HG03097 (cell line): ENCODE data around the gene DDHD1.
"Not testable (repeated sequence)": the region's sequence is repeated elsewhere in the genome, so short reads cannot be mapped to it uniquely, and the experiment has no call there.

Experiments used
- ATAC-seq: cut with Tn5 transposase; IDR thresholded peaks from one replicate; pipeline ENCODE4 v1.9.1; 2021; ENCODE audit not compliant: unreplicated experiment, low FRiP score

The DDHD1 gene

DNA sequence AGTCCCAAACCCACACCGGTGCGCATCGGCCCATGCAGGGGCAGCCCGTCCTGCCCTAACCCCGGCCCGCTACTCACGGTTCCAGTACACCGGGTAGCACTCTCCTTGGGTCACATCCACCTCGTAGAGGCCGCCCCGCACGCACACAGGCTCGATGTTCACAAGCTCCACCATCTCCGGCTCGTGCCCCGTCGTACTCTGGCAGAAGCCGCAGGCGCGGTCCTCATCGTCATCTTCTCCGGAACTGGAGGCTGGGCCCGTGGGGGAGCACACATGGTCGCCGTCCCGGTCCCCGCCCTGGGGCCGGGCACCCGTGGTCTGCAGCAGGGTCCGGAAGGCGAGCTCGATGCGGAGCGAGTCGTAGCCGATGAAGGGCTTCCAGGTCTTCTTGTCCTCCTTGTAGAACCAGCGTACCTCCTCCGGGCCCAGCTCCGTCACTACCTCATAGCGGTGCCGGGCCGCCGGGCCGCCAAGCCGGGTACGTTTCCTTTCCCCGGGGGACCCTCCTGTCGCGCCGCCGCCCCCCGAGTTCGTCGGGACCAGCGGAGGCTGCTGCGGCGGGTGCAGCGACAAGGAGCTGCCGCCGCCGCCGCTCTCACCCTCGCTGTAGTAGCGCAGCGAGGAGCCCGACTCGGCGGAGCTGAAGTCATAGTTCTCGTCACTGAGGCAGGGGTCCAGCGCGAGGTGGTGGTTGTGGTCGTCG lies 788 bp downstream of the DDHD1 start:
- ATAC-seq = peak; percentile 19

DNA sequence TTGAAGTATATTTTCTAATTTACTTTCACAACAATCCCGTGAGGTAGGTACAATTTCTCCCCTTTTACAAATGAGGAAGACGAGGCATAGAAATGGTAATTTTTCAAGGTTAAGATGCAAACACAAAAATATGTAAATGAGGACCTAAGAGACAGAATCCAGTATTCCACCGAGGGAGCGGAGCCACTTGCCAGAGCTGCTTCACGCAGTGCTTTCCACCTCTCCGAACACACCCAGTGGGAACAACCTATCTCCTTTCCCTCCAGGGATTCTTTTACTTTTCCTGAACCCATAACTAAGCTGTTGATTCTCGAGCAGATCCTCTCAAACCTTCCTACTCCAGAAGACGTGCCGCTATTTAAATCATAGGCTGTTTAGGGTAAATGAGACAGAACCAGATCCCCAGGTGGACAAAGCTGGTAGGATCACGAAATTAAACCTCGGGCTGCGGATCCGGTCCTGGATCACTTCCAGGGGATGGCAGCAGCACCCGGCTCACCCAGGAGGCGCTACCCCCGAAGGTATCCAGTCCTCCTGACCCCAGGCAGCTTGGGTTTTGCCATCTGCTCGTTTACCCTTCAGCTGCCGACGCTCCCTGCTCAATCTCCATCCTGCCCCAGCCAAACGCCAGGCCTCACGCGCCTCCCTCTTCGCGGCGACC lies 1.5 kb downstream of the DDHD1 start:
- ATAC-seq = no peak

DNA sequence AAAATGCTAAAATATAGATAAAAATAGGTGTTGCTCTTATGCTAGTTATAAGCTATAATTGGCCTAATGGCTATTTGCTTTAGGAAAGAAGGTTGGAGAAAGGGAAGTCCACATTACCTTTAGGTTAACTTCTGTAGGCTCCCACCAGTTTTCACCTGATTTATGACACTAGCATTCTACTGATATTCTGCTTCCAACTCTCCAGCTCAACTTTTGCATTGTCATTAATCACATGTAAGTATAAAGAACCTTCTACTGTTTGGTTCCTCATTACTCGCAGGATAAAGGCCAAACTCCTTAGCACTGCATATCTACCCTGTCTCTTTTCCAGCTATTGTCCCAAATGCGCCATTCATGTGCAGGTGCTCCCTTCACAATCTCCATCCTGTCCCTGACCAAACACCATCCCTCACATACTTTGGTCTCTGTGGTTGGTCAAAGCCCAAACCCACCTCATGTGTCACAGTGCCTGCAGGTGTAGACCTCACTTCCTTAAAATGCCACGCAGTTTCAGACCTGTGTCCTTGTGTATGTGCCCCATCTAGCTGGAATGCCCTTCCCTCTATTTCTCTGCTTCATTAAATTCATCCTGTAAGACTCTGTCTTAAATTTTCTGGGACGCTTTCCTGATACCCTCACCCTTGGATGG lies 3.3 kb downstream of the DDHD1 start:
- no peak for ATAC-seq

GRCh38 chr14:53148671-53149070 lies 4.5 kb downstream of the DDHD1 start:
- ATAC-seq = no peak

DNA sequence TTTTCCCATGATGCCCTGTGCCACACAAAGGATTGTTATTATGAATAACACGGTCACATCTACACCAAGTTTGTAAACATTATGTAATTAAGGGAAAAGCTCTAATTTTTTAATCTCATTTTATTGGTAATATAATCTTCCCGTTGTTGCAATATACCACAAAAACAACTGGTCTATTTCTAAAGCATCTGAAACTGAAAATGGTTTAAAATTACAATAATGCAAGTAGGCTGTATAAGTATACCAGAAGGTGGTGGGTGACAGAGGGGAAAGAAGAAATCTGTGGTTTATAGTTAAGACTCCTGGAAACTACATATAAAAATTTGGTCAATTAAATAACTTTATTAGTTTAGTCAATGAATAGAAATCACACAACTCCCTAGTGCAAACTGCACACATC lies 5.2 kb downstream of the DDHD1 start:
- no peak for ATAC-seq

- ATAC-seq = peak; percentile 30
These were observed 5.9 kb downstream of the DDHD1 start for GRCh38 chr14:53147208-53147607.

DNA sequence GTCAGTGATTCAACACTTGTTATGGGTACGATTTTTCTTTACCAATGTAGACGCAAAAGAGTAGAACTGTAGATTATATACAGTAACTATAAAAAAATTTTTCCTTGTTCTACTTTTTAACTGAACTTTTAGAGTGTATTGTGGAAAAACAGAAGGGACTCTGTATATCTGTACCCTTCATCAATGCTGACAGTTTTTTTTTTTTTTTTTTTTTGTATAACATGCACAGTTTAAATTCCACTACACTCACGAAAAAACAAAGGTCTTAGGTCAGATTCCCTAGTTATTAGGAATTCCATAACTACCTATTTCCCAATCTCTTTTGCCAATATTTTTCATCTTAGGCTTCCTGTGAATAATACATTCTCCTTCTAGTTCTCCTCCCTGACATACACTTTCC lies 6.4 kb downstream of the DDHD1 start:
- no peak for ATAC-seq

DNA sequence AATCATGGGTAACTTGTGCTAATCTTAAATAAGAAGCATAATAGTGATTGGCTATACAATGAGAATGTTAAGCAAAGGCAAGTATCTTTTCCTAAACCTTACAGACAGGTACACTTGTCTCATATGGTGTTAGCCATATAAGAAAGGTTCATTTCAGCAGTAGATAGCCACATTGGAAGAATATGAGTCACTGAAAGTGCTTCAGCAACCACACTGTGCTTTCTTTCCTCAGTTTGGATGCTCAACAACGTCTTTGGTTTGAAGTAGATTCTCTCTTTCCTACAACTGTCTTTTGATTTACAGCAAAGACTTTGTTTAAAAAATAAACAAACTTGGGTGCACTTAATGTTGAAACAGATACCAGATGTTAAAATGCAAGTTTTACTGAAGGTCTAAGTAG lies 8.9 kb downstream of the DDHD1 start:
- peak; percentile 62 for ATAC-seq

DNA sequence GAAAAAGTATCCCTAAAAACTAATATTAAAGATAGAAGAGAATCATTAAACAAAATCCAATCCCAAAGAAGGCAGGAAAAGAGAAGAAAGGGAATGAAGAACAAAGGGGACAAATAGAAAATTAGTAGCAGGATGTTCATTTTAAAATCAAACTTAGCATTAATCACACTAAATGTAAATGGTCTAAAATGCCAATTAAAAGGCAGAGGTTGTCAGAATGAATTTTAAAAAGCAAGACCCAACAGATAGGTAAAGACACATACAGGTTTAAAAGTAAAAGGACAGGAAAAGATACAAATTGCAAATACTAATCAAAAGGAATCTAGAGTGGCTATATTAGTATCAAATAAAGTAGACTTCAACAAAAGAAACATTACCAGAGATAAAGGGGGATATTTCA lies 12.5 kb downstream of the DDHD1 start:
- no peak for ATAC-seq

- no peak for ATAC-seq
These were observed 15.4 kb downstream of the DDHD1 start for GRCh38 chr14:53137568-53138203.

DNA sequence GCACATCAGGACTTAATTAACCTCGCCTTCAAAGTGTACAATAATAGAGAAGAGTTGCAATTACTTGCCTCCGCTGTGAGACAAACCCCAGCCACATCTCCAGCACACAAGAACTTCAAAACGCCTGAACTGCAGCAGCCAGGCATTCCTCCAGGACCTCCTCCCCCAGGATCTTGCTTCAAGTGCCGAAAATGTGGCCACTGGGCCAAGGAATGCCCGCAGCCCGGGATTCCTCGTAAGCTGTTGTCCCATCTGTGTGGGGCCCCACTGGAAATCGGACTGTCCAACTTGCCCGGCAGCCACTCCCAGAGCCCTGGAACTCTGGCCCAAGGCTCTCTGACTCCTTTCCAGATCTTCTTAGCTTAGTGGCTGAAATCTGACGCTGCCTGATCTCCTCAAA lies 22.6 kb downstream of the DDHD1 start:
- ATAC-seq = not testable (repeated sequence)

- ATAC-seq = no peak
These were observed 24.7 kb downstream of the DDHD1 start for GRCh38 chr14:53128303-53129028.

- no peak for ATAC-seq
These were observed 25.3 kb downstream of the DDHD1 start for GRCh38 chr14:53127832-53128231.

- no peak for ATAC-seq
These were observed 26.0 kb downstream of the DDHD1 start for GRCh38 chr14:53127151-53127550.

DNA sequence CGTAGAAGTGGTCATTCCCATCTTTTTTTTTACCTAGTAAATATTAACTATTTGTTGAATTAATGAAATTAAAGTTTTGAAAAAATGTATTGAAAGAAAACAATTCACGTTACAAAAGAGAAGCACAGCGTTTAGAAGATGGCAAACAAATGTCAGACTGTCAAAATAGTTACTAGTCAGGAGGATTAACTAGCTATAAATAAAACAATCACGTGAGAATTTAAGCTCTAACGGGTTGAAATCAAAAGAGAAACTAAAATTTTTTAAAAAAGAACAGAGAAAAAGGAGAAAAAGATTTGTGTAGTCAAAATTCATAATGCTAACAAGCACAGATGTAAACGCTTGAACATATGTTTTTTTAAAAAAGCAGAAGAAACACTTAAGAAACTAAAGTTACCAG lies 26.4 kb downstream of the DDHD1 start:
- no peak for ATAC-seq

DNA sequence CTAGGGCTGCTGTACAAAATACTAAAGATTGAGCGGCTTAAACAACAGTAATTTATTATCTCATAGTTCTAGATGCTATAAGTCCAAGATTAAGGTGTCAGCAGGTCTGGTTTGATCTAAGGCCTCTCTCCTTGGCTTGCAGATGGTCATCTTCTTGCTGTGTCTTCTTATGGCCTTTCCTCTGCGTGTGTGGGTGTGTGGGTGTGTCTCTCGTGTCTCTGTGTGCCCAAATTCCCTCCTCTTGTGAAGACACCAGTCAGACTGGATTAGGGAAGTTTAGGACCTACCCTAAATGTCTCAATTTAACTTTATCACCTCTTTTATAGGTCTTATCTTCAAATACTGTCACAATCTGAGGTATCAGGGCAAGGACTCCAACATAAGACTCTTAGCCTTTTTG lies 28.3 kb downstream of the DDHD1 start:
- no peak for ATAC-seq

DNA sequence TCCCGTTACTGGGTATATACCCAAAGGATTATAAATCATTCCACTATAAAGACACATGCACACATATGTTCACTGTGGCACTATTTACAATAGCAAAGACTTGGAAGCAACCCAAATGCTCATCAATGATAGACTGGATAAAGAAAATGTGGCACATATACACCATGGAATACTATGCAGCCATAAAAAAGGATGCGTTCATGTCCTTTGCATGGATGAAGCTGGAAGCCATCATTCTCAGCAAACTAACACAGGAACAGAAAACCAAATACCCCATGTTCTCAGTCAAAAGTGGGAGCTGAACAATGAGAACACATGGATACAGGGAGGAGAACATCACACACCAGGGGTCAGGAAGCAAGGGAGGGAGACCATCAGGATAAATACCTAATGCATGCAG lies 31.7 kb downstream of the DDHD1 start:
- not testable (repeated sequence) for ATAC-seq

DNA sequence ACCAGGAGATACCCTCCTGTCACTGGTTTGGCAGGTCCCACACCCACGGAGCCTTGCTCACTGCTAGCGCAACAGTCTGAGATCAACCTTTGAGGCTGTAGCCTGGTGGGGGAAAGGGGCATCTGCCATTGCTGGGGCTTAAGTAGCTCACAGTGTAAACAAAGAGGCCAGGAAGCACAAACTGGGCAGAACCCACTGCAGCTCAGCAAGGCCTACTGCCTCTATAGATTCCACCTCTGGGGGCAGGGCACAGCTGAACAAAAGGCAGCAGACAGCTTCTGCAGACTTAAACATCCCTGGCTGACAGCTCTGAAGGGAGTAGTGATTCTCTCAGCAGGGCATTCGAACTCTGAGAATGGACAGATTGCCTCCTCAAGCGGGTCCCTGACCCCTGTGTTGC lies 35.6 kb downstream of the DDHD1 start:
- not testable (repeated sequence) for ATAC-seq

DNA sequence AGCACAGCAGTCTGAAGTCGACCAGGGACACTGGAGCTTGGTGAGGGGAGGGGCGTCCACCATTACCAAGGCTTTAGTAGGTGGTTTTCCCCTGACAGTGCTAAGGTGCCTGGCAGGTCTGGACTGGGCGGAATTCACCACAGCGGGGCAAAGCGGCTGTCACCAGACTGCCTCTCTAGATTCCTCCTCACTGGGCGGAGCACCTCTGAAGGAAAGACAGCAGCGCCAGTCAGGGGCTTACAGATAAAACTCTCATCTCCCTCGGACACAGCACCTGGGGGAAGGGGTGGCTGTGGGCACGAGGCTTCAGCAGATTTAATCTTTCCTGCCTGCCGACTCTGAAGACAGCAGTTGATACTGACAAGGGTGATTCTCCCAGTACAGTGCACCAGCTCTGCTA lies 39.1 kb downstream of the DDHD1 start:
- ATAC-seq = no peak

GRCh38 chr14:53110096-53110495 lies 43.0 kb downstream of the DDHD1 start:
- no peak for ATAC-seq
